Right kidney (tissue), 1 donor: ENCODE measurements around the gene SAV1.

ENCODE experiments used
- DNase-seq: peaks from one replicate; pipeline ENCODE4 v3.0.0-alpha.2; 2016

SAV1 gene

DNA sequence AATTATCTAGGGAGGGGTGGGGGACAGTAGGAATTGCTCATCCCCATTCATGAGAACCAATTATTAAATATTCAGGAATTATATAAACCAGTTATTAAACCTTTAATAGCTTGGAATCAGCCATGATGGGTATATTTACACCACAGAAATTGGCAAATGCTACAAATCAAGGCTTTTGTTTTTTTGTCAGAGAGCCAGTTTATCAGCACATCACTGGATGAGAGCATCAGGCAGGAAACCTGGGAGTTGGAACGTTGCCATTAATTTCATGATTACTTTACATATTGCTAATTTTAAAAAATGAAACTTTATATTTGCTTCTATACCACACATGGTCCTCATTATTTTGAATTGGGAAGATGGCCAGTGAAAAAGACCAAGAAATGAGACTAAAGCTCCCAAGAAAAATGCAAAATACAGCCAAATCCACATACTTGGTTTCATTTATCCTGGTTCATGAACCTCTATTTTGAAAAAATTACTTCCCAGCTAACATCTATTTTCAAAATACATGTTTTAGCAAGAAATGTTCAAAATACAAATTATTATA is 59.7 kb downstream of the SAV1 start:
- no peak for DNase-seq

DNA sequence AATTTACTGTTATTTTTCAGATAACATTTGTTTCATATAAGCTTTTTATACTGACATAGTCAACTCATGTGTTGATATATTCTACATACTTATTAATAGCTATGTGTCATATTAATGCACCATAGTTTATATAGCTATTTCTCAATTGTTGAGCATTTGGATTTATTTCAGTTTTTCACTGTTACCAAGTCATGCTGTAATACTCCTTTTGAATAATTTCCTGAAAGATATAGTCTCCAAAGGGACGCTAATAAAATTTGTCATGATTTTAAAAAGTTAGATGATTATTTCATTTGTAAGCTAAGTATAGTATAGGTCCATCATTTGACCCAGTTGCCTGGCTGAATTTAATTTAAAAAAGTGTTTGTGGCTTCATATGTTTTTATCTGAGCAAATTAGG is 60.3 kb downstream of the SAV1 start:
- no peak for DNase-seq

DNA sequence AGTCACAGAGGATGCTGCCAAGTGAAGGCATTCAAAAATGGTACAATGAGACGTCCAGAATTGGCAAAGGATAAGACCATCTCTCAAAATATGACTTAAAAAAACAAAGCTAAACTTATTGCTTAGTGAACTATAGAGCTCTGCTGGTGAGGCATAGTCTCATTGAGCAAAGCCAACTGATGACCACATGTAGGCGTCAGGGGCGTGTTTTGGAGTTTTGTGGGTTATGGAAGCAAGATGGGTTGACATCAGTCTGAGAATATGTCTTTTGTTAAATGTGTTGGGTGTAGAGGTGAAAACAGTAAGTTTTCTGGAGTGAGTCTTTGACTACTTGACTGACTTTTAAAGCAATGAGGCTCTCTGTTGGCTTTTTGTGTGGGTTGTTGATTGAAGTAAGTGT is 60.9 kb downstream of the SAV1 start:
- no peak for DNase-seq

DNA sequence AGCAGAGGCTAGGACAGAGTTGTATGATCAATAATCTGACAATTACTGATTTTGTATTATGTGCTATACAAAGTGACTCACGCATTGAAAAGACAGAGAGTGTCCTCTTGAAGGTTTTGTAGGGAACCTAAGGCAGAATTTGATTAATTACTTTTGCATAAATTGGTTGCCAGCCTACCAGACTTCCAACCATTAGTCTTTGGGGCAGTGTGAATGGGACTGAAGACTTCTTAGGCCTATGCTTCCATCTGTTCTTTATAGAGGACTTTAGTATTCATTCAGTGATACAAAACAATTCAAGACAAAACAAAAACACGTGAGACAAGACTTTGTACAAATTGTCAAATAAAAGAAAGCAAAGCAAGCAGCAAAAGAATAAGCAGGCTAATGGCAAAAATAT is 61.6 kb downstream of the SAV1 start:
- no peak for DNase-seq

DNA sequence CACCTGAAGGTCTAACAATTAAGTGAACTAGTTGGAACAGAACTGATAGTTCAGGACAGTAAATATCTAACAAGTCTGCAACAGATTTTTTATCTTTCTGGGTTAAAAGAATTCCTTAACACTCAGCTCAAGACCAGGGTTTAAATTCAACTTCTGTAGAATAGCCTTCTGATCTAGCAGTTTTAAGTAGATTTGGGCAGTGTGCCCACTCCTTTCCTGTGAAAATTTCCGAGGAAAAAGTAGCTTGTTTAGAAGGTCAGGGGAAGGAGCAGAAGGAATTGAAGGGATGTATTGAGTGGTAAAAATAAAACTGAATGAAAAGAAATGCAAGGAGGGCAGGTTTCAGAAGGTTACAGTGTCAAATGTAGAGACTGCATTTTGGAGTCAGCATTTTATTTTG is 62.3 kb downstream of the SAV1 start:
- DNase-seq = no peak

DNA sequence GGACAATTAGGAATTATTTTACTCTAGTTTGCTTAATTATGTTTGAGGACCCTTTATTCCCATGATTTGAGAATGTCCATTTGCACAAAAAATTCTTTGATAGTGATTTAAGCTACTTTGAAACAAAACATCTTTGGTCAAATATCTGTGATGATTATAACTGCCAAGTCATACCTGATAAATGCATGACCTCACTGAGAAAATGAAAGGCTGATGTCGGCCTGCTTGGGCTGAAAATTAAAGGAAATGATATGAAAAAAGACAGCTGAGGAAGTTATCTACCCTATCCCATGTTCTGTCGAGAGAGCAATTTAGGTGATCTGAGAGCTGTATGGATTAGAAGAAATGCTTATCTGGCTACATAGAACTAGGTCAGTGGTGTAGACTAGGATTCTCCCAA is 64.5 kb downstream of the SAV1 start:
- DNase-seq = no peak

DNA sequence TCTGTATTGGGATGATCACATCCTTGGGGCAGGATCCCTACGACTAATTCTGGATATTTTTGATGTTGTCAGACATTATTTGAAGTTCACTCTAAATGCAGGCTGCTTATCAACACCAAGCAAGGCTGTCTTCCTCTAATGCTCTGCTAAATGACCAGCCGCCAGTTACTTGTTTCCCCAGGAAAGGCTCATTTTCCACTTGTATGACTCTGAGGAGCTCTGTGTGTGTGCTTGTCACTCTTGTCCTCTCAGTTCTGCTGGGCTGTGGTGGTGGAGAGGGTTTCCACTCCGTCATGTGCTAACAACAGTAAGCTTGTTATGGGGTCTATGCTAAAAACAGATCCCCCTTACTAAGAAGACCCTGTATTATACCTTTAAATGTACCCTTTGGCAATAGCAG is 66.1 kb downstream of the SAV1 start:
- no peak for DNase-seq

DNA sequence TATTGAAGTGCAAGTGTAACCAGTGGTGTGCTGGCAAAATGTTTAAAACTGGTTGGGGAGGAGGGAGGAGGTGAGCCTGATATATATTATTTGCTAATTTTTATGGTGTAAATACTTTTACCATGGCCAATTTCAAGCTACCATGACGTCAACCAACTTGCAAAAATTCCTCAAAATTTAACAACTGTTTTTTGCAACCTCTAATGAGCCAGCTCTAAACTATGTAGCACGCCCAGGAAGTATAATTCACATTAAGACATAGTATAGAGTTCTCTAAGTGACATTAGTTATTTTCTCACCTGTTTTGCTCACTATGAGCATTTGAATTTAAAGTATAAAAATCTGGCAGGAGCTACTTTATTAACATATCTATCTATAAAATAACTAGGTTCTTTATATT is 66.7 kb downstream of the SAV1 start:
- DNase-seq = no peak

DNA sequence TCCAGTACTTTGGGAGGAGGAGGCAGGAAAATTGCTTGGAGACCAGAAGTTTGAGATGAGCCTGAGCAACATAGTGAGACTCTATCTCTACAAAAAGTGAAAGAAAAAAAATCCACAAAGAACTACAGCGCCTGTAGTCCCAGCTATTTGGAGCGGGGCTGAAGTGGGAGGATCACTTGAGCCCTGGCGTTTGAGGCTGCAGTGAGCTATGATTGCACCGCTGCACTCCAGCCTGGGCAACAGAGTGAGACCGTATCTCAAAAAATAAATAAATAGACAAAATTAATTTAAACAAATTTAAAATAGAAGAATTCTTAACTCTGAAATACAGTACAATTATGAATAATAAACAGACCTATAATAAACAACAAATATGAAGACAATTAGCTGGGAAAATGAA is 67.3 kb downstream of the SAV1 start:
- no peak for DNase-seq

DNA sequence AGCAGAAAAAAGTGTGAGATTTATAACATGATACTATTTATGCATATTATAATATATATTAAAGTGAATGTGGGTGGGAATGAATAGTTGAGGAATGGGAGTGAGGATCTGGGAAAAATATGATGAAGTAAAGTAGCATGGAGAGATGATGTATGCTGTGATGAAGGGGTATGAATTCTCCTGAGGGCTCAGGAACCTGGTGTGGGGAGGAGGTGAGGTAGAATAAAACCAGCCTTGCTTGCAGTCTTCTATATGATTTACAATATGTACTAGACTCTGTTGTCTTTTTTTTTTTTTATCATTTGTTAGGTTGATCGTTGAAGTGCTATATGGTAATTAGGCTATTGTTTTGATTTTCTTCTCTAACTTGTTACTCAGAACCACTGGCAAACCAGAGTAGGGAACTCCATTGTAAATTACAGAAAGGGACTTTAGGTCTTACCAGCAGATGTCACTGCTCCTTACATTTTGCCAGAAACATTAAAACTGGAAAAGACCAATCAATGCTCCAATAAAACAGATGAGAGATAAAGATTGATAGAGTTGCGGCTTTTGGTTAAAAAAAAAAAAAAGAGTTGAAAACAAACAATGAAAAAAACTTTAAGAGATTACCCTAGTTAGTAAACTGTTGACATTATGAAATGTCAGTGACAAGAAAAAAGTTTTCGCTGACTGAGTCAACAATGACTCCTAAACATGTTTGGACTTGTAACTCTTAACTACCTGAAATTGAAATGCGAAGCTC is 68.2 kb downstream of the SAV1 start:
- DNase-seq = no peak

DNA sequence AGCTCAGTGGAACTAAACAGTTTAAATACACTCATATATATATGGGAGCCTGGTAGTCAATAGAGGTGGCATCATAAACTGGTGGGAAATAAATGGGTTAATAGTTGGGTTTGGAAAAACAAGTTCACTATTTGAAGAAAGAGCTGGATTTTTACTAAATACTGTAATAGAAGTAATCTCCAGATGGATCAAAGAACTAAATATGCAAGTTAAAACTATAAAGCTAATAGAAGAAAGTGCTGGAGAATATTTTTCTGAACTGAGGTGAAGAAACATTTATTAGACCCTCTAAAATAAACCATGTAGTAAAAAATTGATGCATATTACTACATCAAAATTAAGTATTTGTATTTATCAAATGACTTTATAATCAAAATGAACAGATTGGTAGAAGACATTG is 69.3 kb downstream of the SAV1 start:
- DNase-seq = no peak

DNA sequence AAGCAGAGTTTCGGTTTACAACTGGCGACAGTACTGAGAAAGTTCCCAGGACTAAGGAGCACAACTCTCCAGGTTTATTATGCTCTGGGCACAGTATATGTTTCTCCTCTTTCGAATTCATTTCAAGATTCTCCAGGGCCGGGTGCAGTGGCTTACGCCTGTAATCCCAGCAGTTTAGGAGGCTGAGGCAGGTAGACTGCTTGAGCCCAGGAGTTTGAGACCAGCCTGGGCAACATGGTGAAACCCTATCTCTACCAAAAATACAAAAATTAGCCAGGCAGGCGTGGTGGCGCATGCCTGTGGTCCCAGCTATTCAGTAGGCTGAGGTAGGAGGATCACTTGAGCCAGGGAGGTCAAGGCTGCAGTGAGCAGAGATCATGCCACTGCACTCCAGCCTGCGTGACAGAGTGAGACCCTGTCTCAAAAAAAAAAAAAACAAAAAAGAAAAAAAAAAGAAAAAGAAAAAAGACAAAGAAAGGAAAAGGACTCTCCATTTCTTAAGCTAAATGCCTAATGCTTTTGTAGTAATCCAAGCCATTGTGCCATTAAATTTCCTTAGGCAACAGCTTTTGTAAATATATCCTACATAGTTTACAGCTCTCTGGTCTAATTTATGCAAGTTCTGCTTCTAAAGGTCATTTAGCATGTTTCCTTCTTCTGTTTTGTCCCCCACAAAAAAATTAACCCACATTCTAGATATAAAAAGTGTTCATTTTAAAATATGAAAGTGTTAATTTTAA is 73.4 kb downstream of the SAV1 start:
- DNase-seq = no peak

DNA sequence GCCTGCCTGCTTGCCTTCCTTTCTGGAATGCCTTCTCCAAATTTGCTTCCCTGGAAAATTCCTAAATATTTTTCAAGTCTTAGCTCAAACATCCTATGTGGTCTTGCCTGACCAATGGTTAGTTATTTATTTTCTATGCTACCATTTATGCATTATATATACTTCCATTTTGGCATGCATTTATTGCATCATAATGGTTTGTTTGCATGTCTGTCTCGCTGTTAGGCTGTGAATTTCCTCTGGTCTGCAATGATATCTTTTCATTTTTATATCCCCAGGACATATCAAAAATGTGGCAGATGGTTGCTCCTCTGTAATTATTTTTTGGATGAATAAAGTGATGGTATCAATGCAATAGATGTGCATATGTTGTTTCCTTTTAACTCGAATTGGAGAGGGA is 77.6 kb downstream of the SAV1 start:
- no peak for DNase-seq
